Natural killer cell (primary cell): ENCODE data around the gene CMIP. TPM values are rescaled to one million over a fixed set of nuclear protein-coding genes. Genes with fewer than 3 reads are reported as not detected.

ENCODE experiments used
- ATAC-seq, 3 donors: fragments of 150-1000 bp in 2 of 3; fragments of 200-7000 bp in 1 of 3; cut with Tn5 transposase; 1 replicate in 1 of 3; 2 replicates in 2 of 3; pipeline ENCODE4 v1.10.0; 2021; ENCODE audit warnings: mild to moderate bottlenecking in 2 of 3, moderate library complexity in 2 of 3
- DNase-seq, 2 donors: peaks; one replicate each; pipeline versions ENCODE4 v3.0.0 to v3.0.0-alpha.2; 2013 to 2021; ENCODE audit warnings: mixed read lengths in 1 of 2
- H3K27ac ChIP-seq: one replicate; pipeline ENCODE4 v1.5.1; 2013; ENCODE audit warnings: mild to moderate bottlenecking, low read length
- H3K27me3 ChIP-seq: one replicate; pipeline ENCODE4 v1.6.1; 2013; ENCODE audit warnings: low read length; ENCODE audit not compliant: control insufficient read depth, insufficient read depth
- H3K36me3 ChIP-seq: one replicate; pipeline ENCODE4 v1.6.1; 2013; ENCODE audit warnings: low read length; ENCODE audit not compliant: control insufficient read depth, insufficient read depth
- H3K4me1 ChIP-seq: one replicate; pipeline ENCODE4 v1.6.1; 2013; ENCODE audit warnings: low read length; ENCODE audit not compliant: control insufficient read depth, insufficient read depth
- H3K4me3 ChIP-seq: one replicate; pipeline ENCODE4 v1.5.1; 2013; ENCODE audit warnings: low read length
- H3K9me3 ChIP-seq: one replicate; pipeline ENCODE4 v1.6.1; 2013; ENCODE audit warnings: low read length; ENCODE audit not compliant: control insufficient read depth, insufficient read depth
- H3K27ac Mint-ChIP-seq, 2 donors: one replicate each; pipeline ENCODE4 v1.8.0; 2022; ENCODE audit warnings: mild to moderate bottlenecking in 2 of 2, mixed read lengths in 2 of 2, moderate library complexity in 1 of 2
- H3K27me3 Mint-ChIP-seq, 2 donors: one replicate each; pipeline ENCODE4 v1.8.0; 2022; ENCODE audit warnings: low read depth in 2 of 2, mixed read lengths in 2 of 2
- H3K36me3 Mint-ChIP-seq: one replicate; pipeline ENCODE4 v1.8.0; 2022; ENCODE audit warnings: mixed read lengths
- H3K4me1 Mint-ChIP-seq, 2 donors: one replicate each; pipeline ENCODE4 v1.8.0; 2022; ENCODE audit warnings: mixed read lengths in 2 of 2
- H3K4me3 Mint-ChIP-seq: one replicate; pipeline ENCODE4 v1.8.0; 2022; ENCODE audit warnings: mild to moderate bottlenecking, moderate library complexity, mixed read lengths
- H3K9me3 Mint-ChIP-seq, 2 donors: one replicate each; pipeline ENCODE4 v1.8.0; 2022; ENCODE audit warnings: mixed read lengths in 2 of 2
- CTCF ChIP-seq: fragments of 200-600 bp; IDR thresholded peaks from one replicate; pipeline ENCODE4 v1.8.0; 2022; ENCODE audit warnings: antibody characterized with exemption
- WGBS: methylation state at CpG from one replicate; pipeline ENCODE4 v1.1.7; 2013; ENCODE audit warnings: missing lambda C conversion rate; ENCODE audit not compliant: insufficient coverage; 5-methylcytosine and 5-hydroxymethylcytosine counted together
- intact Hi-C: fragments of 100-400 bp; cut with micrococcal nuclease; formaldehyde crosslinking; loops from one replicate; pipeline ENCODE4 v1.14.2; 2022
- total RNA-seq, 4 donors: library from RNA; stranded (reverse); fragments of 120-200 nt in 1 of 4; gene quantifications; one replicate each; pipeline versions ENCODE4 v1.2.3 to v1.2.4, GENCODE V29; 2013 to 2022

Gene CMIP
- total RNA-seq, 3 donors from 2014 or later (not counting 1 experiment from before 2014, with no cell fraction given), result 88.2 to 115 (median 91.5) TPM

DNA sequence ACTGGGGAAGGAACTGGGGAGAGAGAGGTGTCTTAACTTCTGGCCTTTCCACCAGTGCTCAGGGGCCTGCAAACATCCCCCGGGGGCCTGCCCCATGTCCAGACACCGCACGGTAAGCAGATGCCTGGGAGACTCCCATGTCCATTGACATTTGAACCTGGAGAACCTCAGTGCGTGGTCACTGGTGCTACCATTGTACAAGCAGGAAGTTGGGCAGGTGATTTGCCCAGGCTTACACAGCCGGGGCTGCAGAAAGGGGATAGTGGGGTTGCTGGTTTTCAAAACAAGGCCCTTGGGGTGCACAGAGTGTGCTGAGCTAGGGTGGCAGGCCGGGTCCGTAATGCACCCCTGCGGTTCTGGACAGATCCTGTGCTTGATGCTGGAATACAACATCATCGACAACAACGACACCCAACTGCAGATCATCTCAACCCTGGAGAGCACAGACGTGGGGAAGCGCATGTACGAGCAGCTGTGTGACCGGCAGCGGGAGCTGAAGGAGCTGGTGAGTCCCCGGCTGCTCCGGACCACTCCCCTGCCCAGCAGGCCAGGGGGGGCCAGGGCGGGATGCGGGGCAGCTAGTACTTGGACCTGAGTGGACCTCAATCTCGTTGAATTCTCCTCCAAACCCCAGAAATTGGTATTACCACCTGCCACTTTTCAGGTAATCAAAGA, 256.8 kb downstream of the CMIP start:
- DNase-seq (no peak), ATAC-seq (no peak)
- Histone ChIP-seq H3K36me3 (peaks cover 78% of the 10 kb centered on the region), H3K4me3 (no peak overlapping the region), H3K9me3 (no peaks in the 10 kb centered on the region), H3K27me3 (no peaks in the 10 kb centered on the region), H3K4me1 (no peaks in the 10 kb centered on the region), H3K27ac (no peak overlapping the region)
- H3K27ac Mint-ChIP-seq, result peak overlapping the region; percentile 18 to 48
- no peaks in the 10 kb centered on the region for H3K36me3 Mint-ChIP-seq
- WGBS, result 94% methylated on average over 20 of the region's 20 CpGs
- intact Hi-C loops, result no loop called here
- H3K4me1 Mint-ChIP-seq, result peaks cover 0 to 6% of the 10 kb centered on the region in 2 donors
- H3K9me3 Mint-ChIP-seq, result no peaks in the 10 kb centered on the region
- no peak overlapping the region for H3K4me3 Mint-ChIP-seq
- TF ChIP-seq CTCF, result no peak
- H3K27me3 Mint-ChIP-seq, result no peaks in the 10 kb centered on the region

DNA sequence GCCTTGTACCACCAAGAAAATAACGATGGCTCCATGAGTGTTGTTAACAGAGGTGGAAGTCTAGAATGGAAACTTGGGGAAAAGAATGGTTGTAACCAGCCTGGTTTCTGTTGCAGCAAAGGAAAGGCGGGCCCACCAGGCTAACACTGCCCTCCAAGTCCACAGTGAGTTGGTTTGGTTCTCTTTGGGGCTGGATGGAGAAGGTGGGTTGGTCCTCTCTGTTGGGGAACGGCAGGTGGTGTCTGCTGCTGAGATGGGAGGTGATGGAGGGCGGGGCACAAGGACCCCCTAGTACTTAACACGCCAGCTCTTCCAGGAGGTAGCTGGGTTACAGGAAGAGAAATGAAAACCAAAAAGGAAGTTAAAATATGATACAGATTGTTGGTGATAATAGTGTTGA, 257.9 kb downstream of the CMIP start:
- WGBS, result 94% methylated on average over 5 of the region's 5 CpGs
- intact Hi-C loops, result no loop called here
- Histone ChIP-seq H3K4me1 (no peaks in the 10 kb centered on the region), H3K27me3 (no peaks in the 10 kb centered on the region), H3K4me3 (no peak overlapping the region), H3K36me3 (peaks cover 78% of the 10 kb centered on the region), H3K27ac (no peak overlapping the region), H3K9me3 (no peaks in the 10 kb centered on the region)
- peaks cover 0 to 6% of the 10 kb centered on the region in 2 donors for H3K4me1 Mint-ChIP-seq
- DNase-seq (no peak), ATAC-seq (no peak)
- no peak overlapping the region for H3K4me3 Mint-ChIP-seq
- peak overlapping the region; percentile 55 to 68 for H3K27ac Mint-ChIP-seq
- H3K9me3 Mint-ChIP-seq, result no peaks in the 10 kb centered on the region
- no peak for TF ChIP-seq CTCF
- no peaks in the 10 kb centered on the region for H3K27me3 Mint-ChIP-seq
- H3K36me3 Mint-ChIP-seq, result peaks cover 8% of the 10 kb centered on the region

GRCh38 chr16:81703177-81704155, 258.9 kb downstream of the CMIP start:
- Histone ChIP-seq H3K36me3 (peaks cover 78% of the 10 kb centered on the region), H3K4me1 (no peaks in the 10 kb centered on the region), H3K9me3 (no peaks in the 10 kb centered on the region), H3K27me3 (no peaks in the 10 kb centered on the region), H3K27ac (no peak overlapping the region), H3K4me3 (no peak overlapping the region)
- Mint-ChIP-seq H3K4me1 (peaks cover 0 to 6% of the 10 kb centered on the region in 2 donors), H3K27me3 (no peaks in the 10 kb centered on the region), H3K36me3 (peaks cover 9% of the 10 kb centered on the region), H3K4me3 (no peak overlapping the region), H3K27ac (peak overlapping the region; percentile 55 to 68), H3K9me3 (no peaks in the 10 kb centered on the region)
- ATAC-seq, result peak in 2 of 3 donors; percentile 18 to 31
- 93% methylated on average over 26 of the region's 27 CpGs for WGBS
- intact Hi-C loops, result no loop called here
- no peak for TF ChIP-seq CTCF
- DNase-seq, result no peak
